Measurements from ENCODE around the gene ME2. TPM values are rescaled to one million over a fixed set of nuclear protein-coding genes. Genes with fewer than 3 reads are reported as not detected.
A peak's percentile ranks its signal among the peaks of the same experiment; 100 is the strongest.
"Not testable (repeated sequence)": the region's sequence is repeated elsewhere in the genome, so short reads cannot be mapped to it uniquely, and the experiment has no call there.

ME2 gene
- polyA plus RNA-seq, 1 experiment, result 21.9 TPM

- H3K4me3 ChIP-seq (ENCODE audit: low read depth, low read length), result peak within 1 kb of the TSS; percentile 85
- ChIA-PET POLR2A (interaction anchor here (0.6 kb wide), 1 partner anchor 62 kb away, joined by 3 read pairs; the partner anchor contains the start of gene SMAD4), CTCF (interaction anchor here (1.8 to 1.9 kb wide), 2 partner anchors 10 to 12 kb away, joined by 4 read pairs; no protein-coding TSS in a partner anchor)
- H3K36me3 ChIP-seq (ENCODE audit: control insufficient read depth, insufficient read depth, low read length), result no peaks in the 10 kb centered on the region
- TF ChIP-seq, protein P1, sequence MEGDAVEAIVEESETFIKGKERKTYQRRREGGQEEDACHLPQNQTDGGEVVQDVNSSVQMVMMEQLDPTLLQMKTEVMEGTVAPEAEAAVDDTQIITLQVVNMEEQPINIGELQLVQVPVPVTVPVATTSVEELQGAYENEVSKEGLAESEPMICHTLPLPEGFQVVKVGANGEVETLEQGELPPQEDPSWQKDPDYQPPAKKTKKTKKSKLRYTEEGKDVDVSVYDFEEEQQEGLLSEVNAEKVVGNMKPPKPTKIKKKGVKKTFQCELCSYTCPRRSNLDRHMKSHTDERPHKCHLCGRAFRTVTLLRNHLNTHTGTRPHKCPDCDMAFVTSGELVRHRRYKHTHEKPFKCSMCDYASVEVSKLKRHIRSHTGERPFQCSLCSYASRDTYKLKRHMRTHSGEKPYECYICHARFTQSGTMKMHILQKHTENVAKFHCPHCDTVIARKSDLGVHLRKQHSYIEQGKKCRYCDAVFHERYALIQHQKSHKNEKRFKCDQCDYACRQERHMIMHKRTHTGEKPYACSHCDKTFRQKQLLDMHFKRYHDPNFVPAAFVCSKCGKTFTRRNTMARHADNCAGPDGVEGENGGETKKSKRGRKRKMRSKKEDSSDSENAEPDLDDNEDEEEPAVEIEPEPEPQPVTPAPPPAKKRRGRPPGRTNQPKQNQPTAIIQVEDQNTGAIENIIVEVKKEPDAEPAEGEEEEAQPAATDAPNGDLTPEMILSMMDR (IDR thresholded peaks at IDR 0.05; ENCODE audit: insufficient read depth, low read depth, low read length), result no peak
- no peaks in the 10 kb centered on the region for H3K27me3 ChIP-seq (ENCODE audit: control insufficient read depth, insufficient read depth, low read length)
- no peak for DNase-seq (ENCODE audit: low read depth)
Measured at GRCh38 chr18:50967714-50968661, 89.1 kb downstream of the ME2 start, which contains the start of gene ELAC1. TSS of gene ELAC1 (plus strand) at chr18:50968040. CDS start at chr18:50974405, 6,365 bp downstream.

GRCh38 chr18:50969448-50969847 lies 90.5 kb downstream of the ME2 start:
- no peak for DNase-seq (ENCODE audit: low read depth)
- H3K4me3 ChIP-seq (ENCODE audit: low read depth, low read length), result no peak overlapping the region

GRCh38 chr18:50970006-50970405 lies 91.1 kb downstream of the ME2 start:
- DNase-seq (ENCODE audit: low read depth), result no peak
- ChIA-PET POLR2A (no interaction called here), CTCF (interaction anchor here (0.6 kb wide), 1 partner anchor 81 kb away, joined by 3 read pairs; no protein-coding TSS in a partner anchor)
- Histone ChIP-seq H3K4me3 (ENCODE audit: low read depth, low read length) (no peak overlapping the region), H3K27me3 (ENCODE audit: control insufficient read depth, insufficient read depth, low read length) (no peaks in the 10 kb centered on the region), H3K36me3 (ENCODE audit: control insufficient read depth, insufficient read depth, low read length) (0 out of 2 replicates have a peak, but pooled peaks cover 2% of the 10 kb centered on the region)
- TF ChIP-seq, protein P1 (IDR thresholded peaks at IDR 0.05; ENCODE audit: insufficient read depth, low read depth, low read length), result no peak

More at GRCh38 chr18:50969448-50969847, 90.5 kb downstream of the ME2 start:
- no peaks in the 10 kb centered on the region for H3K27me3 ChIP-seq (ENCODE audit: control insufficient read depth, insufficient read depth, low read length)
- ChIA-PET POLR2A (no interaction called here), CTCF (interaction anchor here (0.6 kb wide), 1 partner anchor 82 kb away, joined by 3 read pairs; no protein-coding TSS in a partner anchor)
- TF ChIP-seq, protein P1 (IDR thresholded peaks at IDR 0.05; ENCODE audit: insufficient read depth, low read depth, low read length), result no peak
- no peaks in the 10 kb centered on the region for H3K36me3 ChIP-seq (ENCODE audit: control insufficient read depth, insufficient read depth, low read length)

DNA sequence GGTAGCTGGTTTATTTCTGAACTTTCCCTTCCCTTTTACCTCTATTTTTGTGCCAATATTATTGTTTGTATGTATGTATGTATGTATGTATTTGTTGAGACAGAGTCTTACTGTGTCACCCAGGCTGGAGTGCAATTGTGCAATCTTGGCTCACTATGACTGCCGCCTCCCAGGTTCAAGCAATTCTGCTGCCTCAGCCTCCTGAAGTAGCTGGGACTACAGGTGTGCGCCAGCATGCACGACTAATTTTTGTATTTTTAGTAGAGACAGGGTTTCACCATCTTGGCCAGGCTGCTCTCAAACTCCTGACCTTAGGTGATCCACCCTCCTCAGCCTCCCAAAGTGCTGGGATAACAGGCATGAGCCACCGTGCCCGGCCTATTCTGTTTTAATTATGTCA lies 93.5 kb downstream of the ME2 start:
- POLR2A ChIA-PET; H3K4me3 ChIP-seq (ENCODE audit: low read depth, low read length); DNase-seq (ENCODE audit: low read depth); H3K27me3 ChIP-seq (ENCODE audit: control insufficient read depth, insufficient read depth, low read length): not testable (repeated sequence)
- peaks cover 11% of the 10 kb centered on the region for H3K36me3 ChIP-seq (ENCODE audit: control insufficient read depth, insufficient read depth, low read length)
- CTCF ChIA-PET, result interaction anchor here (0.5 kb wide), 1 partner anchor 155 kb away, joined by 3 read pairs; no protein-coding TSS in a partner anchor

DNA sequence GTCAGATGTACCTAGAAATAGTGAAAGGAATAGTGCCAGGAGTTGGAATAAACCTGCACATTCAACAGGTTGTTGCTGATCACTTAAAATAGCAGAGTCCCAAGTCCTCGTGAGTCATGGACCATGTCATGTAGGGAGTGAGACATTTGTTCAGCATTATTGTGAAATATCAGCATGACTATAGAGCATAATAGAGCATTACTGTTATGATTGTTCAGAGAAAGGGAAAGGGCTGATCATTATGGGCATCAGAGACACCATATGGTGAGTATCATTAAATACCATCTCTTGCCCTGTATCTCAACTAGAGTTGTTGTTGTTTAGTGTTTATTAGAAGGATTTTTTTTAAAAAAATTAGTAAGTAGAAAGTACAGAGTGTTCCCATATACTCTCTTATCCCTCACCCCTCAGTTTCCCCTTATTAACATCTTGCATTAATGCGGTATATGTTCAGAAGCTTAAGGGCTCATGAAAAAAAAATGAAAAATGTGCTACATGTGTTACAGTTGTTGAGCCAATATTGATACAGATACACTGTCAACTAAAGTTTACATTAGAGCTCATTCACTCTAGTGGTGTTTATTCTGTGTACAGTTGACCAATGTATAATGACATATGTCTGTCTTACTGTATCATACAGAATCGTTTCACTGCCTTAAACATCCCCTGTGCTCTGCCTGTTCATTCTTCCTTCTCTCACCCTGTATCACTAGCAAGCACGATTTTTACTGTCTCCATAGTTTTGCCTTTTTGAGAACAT lies 94.6 kb downstream of the ME2 start:
- no peak overlapping the region for H3K4me3 ChIP-seq (ENCODE audit: low read depth, low read length)
- CTCF ChIA-PET, result no interaction called here
- TF ChIP-seq, protein P1 (IDR thresholded peaks at IDR 0.05; ENCODE audit: insufficient read depth, low read depth, low read length), result no peak
- H3K36me3 ChIP-seq (ENCODE audit: control insufficient read depth, insufficient read depth, low read length), result peaks cover 11% of the 10 kb centered on the region
- DNase-seq (ENCODE audit: low read depth), result peak; percentile 15
- no peaks in the 10 kb centered on the region for H3K27me3 ChIP-seq (ENCODE audit: control insufficient read depth, insufficient read depth, low read length)
- POLR2A ChIA-PET, result no interaction called here

All from BJ (cell line).